Skeletal muscle satellite cell (primary cell): Measurements from ENCODE around the gene RBBP4.
"Not testable (repeated sequence)": the region's sequence is repeated elsewhere in the genome, so short reads cannot be mapped to it uniquely, and the experiment has no call there.

Experiments
- H3K27me3 ChIP-seq: 2 replicates; pipeline ENCODE4 v1.7.0; 2013; ENCODE audit warnings: low read length; ENCODE audit not compliant: control insufficient read depth, insufficient read depth
- H3K36me3 ChIP-seq: 2 replicates; pipeline ENCODE4 v1.7.0; 2013; ENCODE audit warnings: mild to moderate bottlenecking, control low read depth, low read length; ENCODE audit not compliant: insufficient read depth
- H3K4me1 ChIP-seq: 2 replicates; pipeline ENCODE4 v1.7.0; 2013; ENCODE audit warnings: low read length; ENCODE audit not compliant: control insufficient read depth, insufficient read depth
- H3K4me2 ChIP-seq: 2 replicates; pipeline ENCODE4 v1.7.0; 2013; ENCODE audit warnings: mild to moderate bottlenecking, low read length
- H3K4me3 ChIP-seq: 2 replicates; pipeline ENCODE4 v1.7.0; 2013; ENCODE audit warnings: low read length
- H3K9ac ChIP-seq: 2 replicates; pipeline ENCODE4 v1.7.0; 2013; ENCODE audit warnings: mild to moderate bottlenecking, low read depth, low read length, moderate library complexity
- H3K9me3 ChIP-seq: replicated peaks from 2 replicates; pipeline ENCODE4 v1.7.0; 2013; ENCODE audit warnings: mild to moderate bottlenecking, control low read depth, low read length

The RBBP4 gene

GRCh38 chr1:32701421-32701911 lies 50.5 kb downstream of the RBBP4 start:
- H3K4me3 ChIP-seq: peak overlapping the region; percentile 76
- H3K4me2 ChIP-seq: peak overlapping the region; percentile 98
- H3K4me1 ChIP-seq: peaks cover 30% of the 10 kb centered on the region
- no peaks in the 10 kb centered on the region for H3K9me3 ChIP-seq
- no peaks in the 10 kb centered on the region for H3K27me3 ChIP-seq
- H3K36me3 ChIP-seq: peaks cover 5% of the 10 kb centered on the region
- peak overlapping the region; percentile 97 for H3K9ac ChIP-seq

- Histone ChIP-seq H3K36me3 (no peaks in the 10 kb centered on the region), H3K9me3 (no peaks in the 10 kb centered on the region), H3K4me3 (peak overlapping the region; percentile 76), H3K4me2 (peak overlapping the region; percentile 98), H3K9ac (peak overlapping the region; percentile 97), H3K4me1 (peaks cover 30% of the 10 kb centered on the region), H3K27me3 (no peaks in the 10 kb centered on the region)
These were observed 51.1 kb downstream of the RBBP4 start for GRCh38 chr1:32701951-32702598.

- Histone ChIP-seq H3K4me1 (peaks cover 30% of the 10 kb centered on the region), H3K4me3 (peak within 1 kb of the TSS; percentile 76), H3K9me3 (no peaks in the 10 kb centered on the region), H3K27me3 (no peaks in the 10 kb centered on the region), H3K36me3 (no peaks in the 10 kb centered on the region), H3K4me2 (peak within 1 kb of the TSS; percentile 98), H3K9ac (peak within 1 kb of the TSS; percentile 97)
These were observed 51.8 kb downstream of the RBBP4 start, which contains the start of gene SYNC for GRCh38 chr1:32702599-32703478. TSS of gene SYNC (minus strand) at chr1:32702770. CDS start at chr1:32702660, 110 bp downstream.

- H3K36me3 ChIP-seq: no peaks in the 10 kb centered on the region
- peaks cover 30% of the 10 kb centered on the region for H3K4me1 ChIP-seq
- no peaks in the 10 kb centered on the region for H3K27me3 ChIP-seq
- H3K4me3 ChIP-seq: peak overlapping the region; percentile 76
- no peaks in the 10 kb centered on the region for H3K9me3 ChIP-seq
- peak overlapping the region; percentile 97 for H3K9ac ChIP-seq
- H3K4me2 ChIP-seq: peak overlapping the region; percentile 98
These were observed 52.7 kb downstream of the RBBP4 start for GRCh38 chr1:32703479-32704291.

GRCh38 chr1:32705516-32705915 lies 54.5 kb downstream of the RBBP4 start:
- Histone ChIP-seq H3K9me3 (no peaks in the 10 kb centered on the region), H3K4me3 (no peak overlapping the region), H3K4me2 (no peak overlapping the region), H3K9ac (no peak overlapping the region), H3K36me3 (no peaks in the 10 kb centered on the region), H3K4me1 (peaks cover 30% of the 10 kb centered on the region), H3K27me3 (no peaks in the 10 kb centered on the region)

GRCh38 chr1:32706491-32706890 lies 55.5 kb downstream of the RBBP4 start:
- H3K4me1 ChIP-seq: peaks cover 25% of the 10 kb centered on the region
- no peaks in the 10 kb centered on the region for H3K9me3 ChIP-seq
- H3K36me3 ChIP-seq: no peaks in the 10 kb centered on the region
- no peak overlapping the region for H3K4me2 ChIP-seq
- no peak overlapping the region for H3K9ac ChIP-seq
- H3K4me3 ChIP-seq: no peak overlapping the region
- no peaks in the 10 kb centered on the region for H3K27me3 ChIP-seq

GRCh38 chr1:32709075-32709474 lies 58.1 kb downstream of the RBBP4 start:
- Histone ChIP-seq H3K27me3 (no peaks in the 10 kb centered on the region), H3K4me1 (peaks cover 12% of the 10 kb centered on the region), H3K9ac (no peak overlapping the region), H3K36me3 (no peaks in the 10 kb centered on the region), H3K9me3 (no peaks in the 10 kb centered on the region), H3K4me2 (no peak overlapping the region), H3K4me3 (no peak overlapping the region)

GRCh38 chr1:32709476-32709875 lies 58.5 kb downstream of the RBBP4 start:
- H3K4me2 ChIP-seq: no peak overlapping the region
- H3K36me3 ChIP-seq: no peaks in the 10 kb centered on the region
- peaks cover 8% of the 10 kb centered on the region for H3K4me1 ChIP-seq
- no peaks in the 10 kb centered on the region for H3K27me3 ChIP-seq
- H3K9ac ChIP-seq: no peak overlapping the region
- H3K4me3 ChIP-seq: no peak overlapping the region
- H3K9me3 ChIP-seq: no peaks in the 10 kb centered on the region

- H3K4me3 ChIP-seq, H3K4me1 ChIP-seq, H3K4me2 ChIP-seq, H3K9ac ChIP-seq, H3K36me3 ChIP-seq, H3K27me3 ChIP-seq, H3K9me3 ChIP-seq: not testable (repeated sequence)
These were observed 60.2 kb downstream of the RBBP4 start for GRCh38 chr1:32711221-32711620.

- Histone ChIP-seq H3K36me3 (no peaks in the 10 kb centered on the region), H3K4me1 (peaks cover 3% of the 10 kb centered on the region), H3K27me3 (no peaks in the 10 kb centered on the region), H3K4me2 (no peak overlapping the region), H3K9me3 (no peaks in the 10 kb centered on the region), H3K4me3 (no peak overlapping the region), H3K9ac (no peak overlapping the region)
These were observed 62.1 kb downstream of the RBBP4 start for GRCh38 chr1:32713081-32713480.

- no peak overlapping the region for H3K4me3 ChIP-seq
- no peak overlapping the region for H3K9ac ChIP-seq
- H3K4me1 ChIP-seq: peaks cover 3% of the 10 kb centered on the region
- H3K36me3 ChIP-seq: no peaks in the 10 kb centered on the region
- no peak overlapping the region for H3K4me2 ChIP-seq
- H3K27me3 ChIP-seq: no peaks in the 10 kb centered on the region
- H3K9me3 ChIP-seq: no peaks in the 10 kb centered on the region
These were observed 63.3 kb downstream of the RBBP4 start for GRCh38 chr1:32714277-32714676.
